ENCODE measurements around the gene SLC35F3. TPM values are rescaled to one million over a fixed set of nuclear protein-coding genes. Genes with fewer than 3 reads are reported as not detected.

SLC35F3 gene
- total and polyA plus RNA-seq, 3 donors from 2014 or later: 0.43 to 0.87 (median 0.47) TPM

GRCh38 chr1:234200566-234200965 is 296.1 kb downstream of the SLC35F3 start:
- DNase-seq: no peak
- intact Hi-C loops (cut with DNase I; ENCODE audit: low total_unique reads): no loop called here
- no peak for TF ChIP-seq POLR2A (IDR thresholded peaks at IDR 0.05)
- TF ChIP-seq CTCF (IDR thresholded peaks at IDR 0.05): no peak
- no peak overlapping the region for H3K27ac ChIP-seq
- no peaks in the 10 kb centered on the region for H3K4me1 ChIP-seq
- H3K9me3 ChIP-seq: no peaks in the 10 kb centered on the region
- H3K27me3 ChIP-seq: no peaks in the 10 kb centered on the region
- WGBS, 2 donors: 58 to 76% methylated on average over 4 of the region's 4 CpGs
- H3K36me3 ChIP-seq (ENCODE audit: low read depth, missing control alignments): no peaks in the 10 kb centered on the region
- H3K4me3 ChIP-seq: no peak overlapping the region

DNA sequence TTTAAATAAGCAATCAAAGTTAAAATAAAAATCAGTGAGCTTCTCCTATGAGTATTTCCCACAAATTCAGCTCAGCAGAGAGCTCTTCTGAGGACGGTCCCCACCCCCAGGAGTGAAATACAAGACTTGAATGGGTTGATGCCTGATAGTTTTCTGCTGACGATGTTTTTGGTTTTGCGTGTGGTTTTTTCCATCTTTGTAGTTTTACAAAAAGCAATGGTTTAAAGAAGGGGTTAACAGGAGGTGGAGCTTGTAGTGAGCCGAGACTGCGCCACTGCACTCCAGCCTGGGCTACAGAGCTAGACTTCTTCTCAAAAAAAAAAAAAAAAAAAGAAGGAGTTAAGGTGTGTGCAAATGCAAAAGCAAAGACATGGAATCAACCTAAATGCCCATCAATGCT is 297.1 kb downstream of the SLC35F3 start:
- DNase-seq: no peak
- Histone ChIP-seq H3K4me3 (no peak overlapping the region), H3K4me1 (no peaks in the 10 kb centered on the region), H3K36me3 (ENCODE audit: low read depth, missing control alignments) (no peaks in the 10 kb centered on the region), H3K27me3 (no peaks in the 10 kb centered on the region), H3K9me3 (no peaks in the 10 kb centered on the region), H3K27ac (no peak overlapping the region)
- intact Hi-C loops (cut with DNase I; ENCODE audit: low total_unique reads): no loop called here
- TF ChIP-seq CTCF (IDR thresholded peaks at IDR 0.05) (no peak), POLR2A (IDR thresholded peaks at IDR 0.05) (no peak)
- 76 to 88% methylated on average over 5 of the region's 5 CpGs for WGBS, 2 donors

DNA sequence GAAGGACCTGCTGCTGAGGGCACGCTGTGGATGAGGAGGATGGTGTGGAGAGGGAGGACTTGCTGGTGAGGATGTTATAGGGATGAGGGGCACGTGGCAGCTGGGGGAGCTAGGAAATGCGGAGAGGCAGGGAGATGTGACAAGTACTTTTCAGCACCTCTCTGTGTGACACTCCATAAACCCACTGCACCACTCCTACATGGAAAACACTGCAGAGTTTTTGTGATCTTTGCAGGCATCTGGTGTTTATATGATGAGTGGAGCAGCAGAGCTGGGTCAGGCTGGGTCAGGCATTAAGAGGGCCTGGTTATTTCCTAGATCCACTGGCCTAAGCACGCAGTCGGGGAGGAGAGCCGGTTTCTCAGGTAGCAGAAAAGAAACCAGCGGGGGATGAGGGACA is 301.5 kb downstream of the SLC35F3 start:
- Histone ChIP-seq H3K27me3 (no peaks in the 10 kb centered on the region), H3K27ac (no peak overlapping the region), H3K9me3 (no peaks in the 10 kb centered on the region), H3K4me1 (no peaks in the 10 kb centered on the region), H3K4me3 (no peak overlapping the region), H3K36me3 (ENCODE audit: low read depth, missing control alignments) (no peaks in the 10 kb centered on the region)
- DNase-seq: no peak
- TF ChIP-seq CTCF (IDR thresholded peaks at IDR 0.05): no peak
- no peak for TF ChIP-seq POLR2A (IDR thresholded peaks at IDR 0.05)
- WGBS, 2 donors: 49 to 61% methylated on average over 7 of the region's 7 CpGs
- intact Hi-C loops (cut with DNase I; ENCODE audit: low total_unique reads): no loop called here

DNA sequence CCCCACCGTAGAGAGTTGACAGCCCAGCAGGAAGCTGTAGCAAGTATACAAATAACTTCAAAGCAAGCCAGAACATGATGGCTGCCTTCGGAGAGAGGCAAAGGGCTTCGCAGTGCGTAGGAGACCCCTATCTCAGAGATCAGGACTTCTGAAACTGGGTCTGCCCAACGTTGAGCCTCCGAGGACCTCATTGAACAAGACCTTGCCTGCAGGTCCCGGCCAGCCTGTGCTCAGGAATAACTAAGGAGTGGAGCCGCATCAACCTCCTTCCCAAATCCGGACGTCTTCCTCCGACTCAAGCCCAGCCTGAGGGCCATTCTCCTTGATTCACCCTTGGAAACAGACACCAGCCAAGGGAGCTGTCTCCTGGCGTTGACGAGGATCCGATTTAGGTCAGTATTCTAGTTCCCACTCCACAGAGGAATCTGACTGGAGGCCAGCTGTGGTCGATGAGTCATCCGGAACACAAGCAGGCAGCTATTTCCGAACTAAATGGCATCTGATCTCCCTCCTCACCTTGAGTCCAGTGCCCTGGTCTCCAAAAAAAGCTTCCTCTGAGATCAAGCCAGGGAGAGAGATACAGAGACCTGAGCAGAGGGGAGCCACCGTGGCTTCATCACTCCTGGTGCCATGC is 302.3 kb downstream of the SLC35F3 start:
- WGBS, 2 donors: 64 to 68% methylated on average over 8 to 18 of the region's 18 CpGs
- no peaks in the 10 kb centered on the region for H3K4me1 ChIP-seq
- intact Hi-C loops (cut with DNase I; ENCODE audit: low total_unique reads): no loop called here
- no peaks in the 10 kb centered on the region for H3K36me3 ChIP-seq (ENCODE audit: low read depth, missing control alignments)
- no peaks in the 10 kb centered on the region for H3K9me3 ChIP-seq
- H3K4me3 ChIP-seq: no peak overlapping the region
- no peaks in the 10 kb centered on the region for H3K27me3 ChIP-seq
- TF ChIP-seq CTCF (IDR thresholded peaks at IDR 0.05) (no peak), POLR2A (IDR thresholded peaks at IDR 0.05) (no peak)
- H3K27ac ChIP-seq: no peak overlapping the region
- no peak for DNase-seq

DNA sequence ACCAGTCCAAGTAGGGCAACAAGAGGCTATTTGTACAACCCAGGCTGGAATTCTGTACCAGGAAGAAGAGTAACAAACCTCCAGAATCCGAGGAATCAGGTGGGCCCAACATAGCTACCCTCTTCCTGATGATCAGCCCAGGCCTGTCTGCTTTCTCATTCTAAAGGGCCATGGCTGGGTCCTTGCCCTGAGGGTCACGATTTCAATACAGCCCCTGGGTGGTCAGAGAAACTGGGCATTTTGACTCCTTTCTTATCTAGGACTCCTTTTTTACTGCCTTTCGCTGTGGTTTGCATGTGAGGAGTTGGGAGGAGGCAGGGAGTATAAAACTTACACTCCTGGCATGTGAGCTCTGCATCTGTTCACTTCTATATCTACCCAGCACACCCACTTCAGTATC is 303.9 kb downstream of the SLC35F3 start:
- Histone ChIP-seq H3K9me3 (no peaks in the 10 kb centered on the region), H3K27ac (no peak overlapping the region), H3K4me3 (no peak overlapping the region), H3K27me3 (no peaks in the 10 kb centered on the region), H3K4me1 (no peaks in the 10 kb centered on the region), H3K36me3 (ENCODE audit: low read depth, missing control alignments) (no peaks in the 10 kb centered on the region)
- TF ChIP-seq POLR2A (IDR thresholded peaks at IDR 0.05): no peak
- WGBS, 2 donors: 45 to 52% methylated on average over 3 of the region's 3 CpGs
- intact Hi-C loops (cut with DNase I; ENCODE audit: low total_unique reads): no loop called here
- no peak for DNase-seq
